IMR-90 (cell line): Measurements from ENCODE around the gene SMG1.

Source experiments
- BHLHE40 ChIP-seq: fragments of 150-350 bp; IDR thresholded peaks from 2 replicates; pipeline ENCODE4 v1.6.1; 2016; ENCODE audit warnings: mild to moderate bottlenecking, low read depth, low read length
- CEBPB ChIP-seq: IDR thresholded peaks from 2 replicates; pipeline ENCODE4 v1.6.1; 2012; ENCODE audit warnings: low read depth, low read length, improper control_type of control experiment
- CHD1 ChIP-seq: IDR thresholded peaks from 2 replicates; pipeline ENCODE4 v1.6.1; 2012; ENCODE audit warnings: low read depth, low read length, improper control_type of control experiment
- FOS ChIP-seq: fragments of 150-350 bp; IDR thresholded peaks from 2 replicates; pipeline ENCODE4 v1.6.1; 2016; ENCODE audit warnings: low read depth, low read length
- MAFK ChIP-seq: IDR thresholded peaks from 2 replicates; pipeline ENCODE4 v1.6.1; 2012; ENCODE audit warnings: low read depth, low read length, improper control_type of control experiment
- NFE2L2 ChIP-seq: fragments of 150-350 bp; IDR thresholded peaks from 2 replicates; pipeline ENCODE4 v1.6.1; 2016; ENCODE audit warnings: low read depth, mild to moderate bottlenecking, low read length
- POLR2A ChIP-seq: IDR thresholded peaks from 2 replicates; pipeline ENCODE4 v1.6.1; 2012; ENCODE audit warnings: mild to moderate bottlenecking, low read depth, low read length
- RAD21 ChIP-seq: IDR thresholded peaks from 2 replicates; pipeline ENCODE4 v1.6.1; 2012; ENCODE audit warnings: low read length, improper control_type of control experiment
- RFX5 ChIP-seq: IDR thresholded peaks from 2 replicates; pipeline ENCODE4 v1.8.0; 2012; ENCODE audit warnings: low read depth, mild to moderate bottlenecking, low read length, moderate library complexity
- SMC3 ChIP-seq: fragments of 150-350 bp; IDR thresholded peaks from 2 replicates; pipeline ENCODE4 v1.6.1; 2016; ENCODE audit warnings: low read depth, mild to moderate bottlenecking, antibody characterized with exemption, low read length, moderate library complexity
- USF2 ChIP-seq: fragments of 150-350 bp; IDR thresholded peaks from 2 replicates; pipeline ENCODE4 v1.6.1; 2017; ENCODE audit warnings: mild to moderate bottlenecking, antibody characterized with exemption, low read length, low read depth
- TF ChIP-seq, protein P1 (sequence below): conservative IDR thresholded peaks from 2 replicates; pipeline ENCODE4 v1.5.1; 2012; ENCODE audit warnings: mild to moderate bottlenecking, low read depth, low read length, improper control_type of control experiment

DNA sequence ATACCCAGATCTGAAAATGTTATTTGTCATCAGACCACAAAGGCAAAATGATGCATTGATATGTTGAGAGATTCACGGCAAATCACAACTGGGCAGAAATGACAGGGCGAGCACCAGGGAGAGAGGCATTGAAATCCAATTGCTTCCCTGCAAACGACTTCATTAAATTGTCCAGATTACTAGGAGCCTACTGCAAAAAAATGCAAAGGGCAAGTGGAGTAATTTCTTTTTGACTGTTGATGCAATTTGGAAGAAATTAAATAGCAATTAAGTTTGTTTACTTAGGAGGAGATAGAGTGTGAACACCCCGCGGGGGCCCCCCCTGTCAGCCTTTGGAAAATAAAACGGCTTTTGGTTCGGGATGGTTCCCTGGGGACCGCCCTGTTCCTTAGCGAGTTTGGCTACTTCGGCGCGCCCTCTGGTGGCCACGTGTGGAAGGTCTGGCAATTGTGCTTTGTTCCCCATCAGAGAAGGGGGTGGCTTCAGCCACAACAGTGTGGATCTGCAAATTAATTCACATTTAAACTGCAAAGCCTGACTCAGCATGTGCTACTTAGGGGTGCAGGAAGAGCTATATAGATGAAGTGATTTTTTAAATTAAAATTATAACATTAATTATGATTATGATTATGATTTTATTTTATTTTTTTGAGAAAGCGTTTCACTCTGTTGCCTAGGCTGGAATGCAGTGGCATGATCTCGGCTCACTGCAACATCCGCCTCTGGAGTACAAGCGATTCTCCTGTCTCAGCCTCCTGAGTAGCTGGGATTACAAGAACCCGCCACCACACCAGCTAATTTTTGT is 43.0 kb upstream of the SMG1 start:
- TF ChIP-seq, protein P1, sequence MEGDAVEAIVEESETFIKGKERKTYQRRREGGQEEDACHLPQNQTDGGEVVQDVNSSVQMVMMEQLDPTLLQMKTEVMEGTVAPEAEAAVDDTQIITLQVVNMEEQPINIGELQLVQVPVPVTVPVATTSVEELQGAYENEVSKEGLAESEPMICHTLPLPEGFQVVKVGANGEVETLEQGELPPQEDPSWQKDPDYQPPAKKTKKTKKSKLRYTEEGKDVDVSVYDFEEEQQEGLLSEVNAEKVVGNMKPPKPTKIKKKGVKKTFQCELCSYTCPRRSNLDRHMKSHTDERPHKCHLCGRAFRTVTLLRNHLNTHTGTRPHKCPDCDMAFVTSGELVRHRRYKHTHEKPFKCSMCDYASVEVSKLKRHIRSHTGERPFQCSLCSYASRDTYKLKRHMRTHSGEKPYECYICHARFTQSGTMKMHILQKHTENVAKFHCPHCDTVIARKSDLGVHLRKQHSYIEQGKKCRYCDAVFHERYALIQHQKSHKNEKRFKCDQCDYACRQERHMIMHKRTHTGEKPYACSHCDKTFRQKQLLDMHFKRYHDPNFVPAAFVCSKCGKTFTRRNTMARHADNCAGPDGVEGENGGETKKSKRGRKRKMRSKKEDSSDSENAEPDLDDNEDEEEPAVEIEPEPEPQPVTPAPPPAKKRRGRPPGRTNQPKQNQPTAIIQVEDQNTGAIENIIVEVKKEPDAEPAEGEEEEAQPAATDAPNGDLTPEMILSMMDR, result peak; percentile 84
- TF ChIP-seq CEBPB (no peak), CHD1 (no peak), MAFK (no peak), POLR2A (no peak), RFX5 (no peak), FOS (no peak), BHLHE40 (no peak), RAD21 (peak; percentile 79), USF2 (no peak), SMC3 (peak; percentile 71), NFE2L2 (no peak)
